GM12891 (cell line): ENCODE results near the gene PROM2.
"Not testable (repeated sequence)": the region's sequence is repeated elsewhere in the genome, so short reads cannot be mapped to it uniquely, and the experiment has no call there.

Source experiments
- DNase-seq: peaks from one replicate; pipeline ENCODE4 v3.0.0; 2011; ENCODE audit warnings: low spot score; ENCODE audit not compliant: insufficient read length
- FAIRE-seq: peaks from 2 replicates; lab custom pipeline; 2011; peaks lifted over from hg19 to GRCh38; lab: Jason Lieb, UNC
- PAX5 ChIP-seq: IDR thresholded peaks from 2 replicates; pipeline ENCODE4 v1.6.1; 2011; ENCODE audit warnings: low read length, moderate library complexity, mild to moderate bottlenecking; ENCODE audit not compliant: insufficient read depth, severe bottlenecking
- POLR2A ChIP-seq: IDR thresholded peaks from 2 replicates; pipeline ENCODE4 v1.6.1; 2011; ENCODE audit warnings: low read depth, low read length, control low read depth
- POLR2AphosphoS5 ChIP-seq: IDR thresholded peaks from 2 replicates; pipeline ENCODE4 v1.6.1; 2011; ENCODE audit warnings: low read depth, low read length, control low read depth
- POU2F2 ChIP-seq: IDR thresholded peaks from 2 replicates; pipeline ENCODE4 v1.6.1; 2011; ENCODE audit warnings: low read depth, mild to moderate bottlenecking, control low read depth, low read length, moderate library complexity
- SPI1 ChIP-seq: IDR thresholded peaks from 2 replicates; pipeline ENCODE4 v1.6.1; 2011; ENCODE audit warnings: low read depth, low read length, control low read depth
- TAF1 ChIP-seq: IDR thresholded peaks from 2 replicates; pipeline ENCODE4 v1.6.1; 2011; ENCODE audit warnings: low read depth, low read length, control low read depth

Gene PROM2

GRCh38 chr2:95269036-95269680, 5.1 kb upstream of the PROM2 start:
- TF ChIP-seq SPI1 (no peak), TAF1 (no peak), POLR2AphosphoS5 (no peak), POU2F2 (no peak), PAX5 (no peak), POLR2A (no peak)
- DNase-seq (no peak), FAIRE-seq (no peak)

- not testable (repeated sequence) for DNase-seq, FAIRE-seq
Measured at GRCh38 chr2:95269745-95270144, 4.5 kb upstream of the PROM2 start.

- DNase-seq = no peak
- TF ChIP-seq PAX5 (no peak), POLR2A (no peak), SPI1 (no peak), TAF1 (no peak), POLR2AphosphoS5 (no peak), POU2F2 (no peak)
- no peak for FAIRE-seq
Measured at GRCh38 chr2:95270541-95271081, 3.6 kb upstream of the PROM2 start.

- FAIRE-seq = no peak
- no peak for DNase-seq
- no peak for TF ChIP-seq POLR2A
Measured at GRCh38 chr2:95271381-95271971, 2.8 kb upstream of the PROM2 start.

- no peak for DNase-seq
- FAIRE-seq = no peak
- TF ChIP-seq TAF1 (no peak), SPI1 (no peak), POLR2A (no peak), POU2F2 (no peak), PAX5 (no peak), POLR2AphosphoS5 (no peak)
Measured at GRCh38 chr2:95272299-95272751, 1.9 kb upstream of the PROM2 start.

- DNase-seq (no peak), FAIRE-seq (no peak)
- TF ChIP-seq POLR2AphosphoS5 = no peak
- no peak for TF ChIP-seq POLR2A
- TF ChIP-seq TAF1 = no peak
- TF ChIP-seq SPI1 = no peak
- TF ChIP-seq POU2F2 = no peak
- no peak for TF ChIP-seq PAX5
Measured at GRCh38 chr2:95272781-95273180, 1.5 kb upstream of the PROM2 start.

GRCh38 chr2:95273566-95274290, 521 bp upstream of the PROM2 start:
- FAIRE-seq (no peak), DNase-seq (no peak)
- TF ChIP-seq POLR2A = no peak
- no peak for TF ChIP-seq TAF1
- TF ChIP-seq PAX5 = no peak
- TF ChIP-seq POLR2AphosphoS5 = no peak

GRCh38 chr2:95275151-95275515, 884 bp downstream of the PROM2 start:
- FAIRE-seq (no peak), DNase-seq (no peak)
- TF ChIP-seq SPI1 (no peak), PAX5 (no peak), POLR2A (no peak), TAF1 (no peak), POLR2AphosphoS5 (no peak), POU2F2 (no peak)

- FAIRE-seq (no peak), DNase-seq (no peak)
- TF ChIP-seq POLR2AphosphoS5 (no peak), POLR2A (no peak), POU2F2 (no peak), SPI1 (no peak), PAX5 (no peak), TAF1 (no peak)
Measured at GRCh38 chr2:95275601-95276243, 1.5 kb downstream of the PROM2 start.

- FAIRE-seq (no peak), DNase-seq (no peak)
Measured at GRCh38 chr2:95276244-95276887, 2.1 kb downstream of the PROM2 start.

More at GRCh38 chr2:95276244-95276887, 2.1 kb downstream of the PROM2 start:
- no peak for TF ChIP-seq TAF1
- no peak for TF ChIP-seq POU2F2
- no peak for TF ChIP-seq PAX5
- no peak for TF ChIP-seq POLR2A
- TF ChIP-seq POLR2AphosphoS5 = no peak
- TF ChIP-seq SPI1 = no peak
